Keratinocyte (primary cell): ENCODE results near the gene AUNIP. TPM values are rescaled to one million over a fixed set of nuclear protein-coding genes. Genes with fewer than 3 reads are reported as not detected.

Experiments used
- DNase-seq: peaks from one replicate; pipeline ENCODE4 v3.0.0-alpha.2; 2011; ENCODE audit warnings: low read depth, missing footprints, low spot score
- FAIRE-seq: peaks from 2 replicates; lab custom pipeline; 2011; peaks lifted over from hg19 to GRCh38; lab: Jason Lieb, UNC
- H2AFZ ChIP-seq: 2 replicates; pipeline ENCODE4 v1.6.0; 2012; ENCODE audit warnings: low read length, control low read depth, inconsistent platforms; ENCODE audit not compliant: control insufficient read depth
- H3K27ac ChIP-seq: 2 replicates; pipeline ENCODE4 v1.5.1; 2011; ENCODE audit warnings: low read length; ENCODE audit not compliant: control insufficient read depth, insufficient read depth
- H3K27me3 ChIP-seq: 3 replicates; pipeline ENCODE4 v1.6.0; 2011; ENCODE audit warnings: low read length; ENCODE audit not compliant: control insufficient read depth, insufficient read depth; ENCODE audit errors: extremely low read depth
- H3K36me3 ChIP-seq, 2 experiments: 2 replicates in 1 of 2; 3 replicates in 1 of 2; pipeline ENCODE4 v1.5.1; 2011; ENCODE audit warnings: low read length in 2 of 2, mild to moderate bottlenecking in 1 of 2; ENCODE audit not compliant: control insufficient read depth in 2 of 2, insufficient read depth in 2 of 2; ENCODE audit errors: extremely low read depth in 1 of 2
- H3K4me1 ChIP-seq: 3 replicates; pipeline ENCODE4 v1.5.1; 2011; ENCODE audit warnings: low read length; ENCODE audit not compliant: control insufficient read depth, insufficient read depth; ENCODE audit errors: extremely low read depth
- H3K4me2 ChIP-seq: 3 replicates; pipeline ENCODE4 v1.6.0; 2011; ENCODE audit warnings: low read depth, low read length; ENCODE audit not compliant: control insufficient read depth, insufficient read depth; ENCODE audit errors: extremely low read depth
- H3K4me3 ChIP-seq, 3 experiments: fragments of 200-600 bp in 1 of 3; sonication (generic) in 1 of 3; 2 replicates in 2 of 3; 3 replicates in 1 of 3; pipeline ENCODE4 v1.5.1; 2011 to 2016; ENCODE audit warnings: low read length in 3 of 3, mild to moderate bottlenecking in 3 of 3, control low read depth in 2 of 3, inconsistent platforms in 1 of 3, low read depth in 1 of 3, mixed read lengths in 1 of 3, mixed run types in 1 of 3, moderate library complexity in 1 of 3; ENCODE audit not compliant: control insufficient read depth in 2 of 3, insufficient read depth in 2 of 3; ENCODE audit errors: extremely low read depth in 1 of 3
- H3K79me2 ChIP-seq: 2 replicates; pipeline ENCODE4 v1.6.0; 2012; ENCODE audit warnings: low read length; ENCODE audit not compliant: control insufficient read depth, insufficient read depth
- H3K9ac ChIP-seq: 3 replicates; pipeline ENCODE4 v1.6.0; 2011; ENCODE audit warnings: low read length; ENCODE audit not compliant: control insufficient read depth, insufficient read depth; ENCODE audit errors: extremely low read depth
- H3K9me1 ChIP-seq: 3 replicates; pipeline ENCODE4 v1.6.0; 2011; ENCODE audit warnings: low read length; ENCODE audit not compliant: control insufficient read depth, insufficient read depth; ENCODE audit errors: extremely low read depth
- H3K9me3 ChIP-seq: 2 replicates; pipeline ENCODE4 v1.5.1; 2012; ENCODE audit warnings: low read depth, low read length; ENCODE audit not compliant: control insufficient read depth
- H4K20me1 ChIP-seq: 3 replicates; pipeline ENCODE4 v1.6.0; 2011; ENCODE audit warnings: low read length; ENCODE audit not compliant: control insufficient read depth, insufficient read depth; ENCODE audit errors: extremely low read depth
- CTCF ChIP-seq, 3 experiments: IDR thresholded peaks in 1 of 3; conservative IDR thresholded peaks in 1 of 3; optimal IDR thresholded peaks in 1 of 3; 2 replicates in 2 of 3; 3 replicates in 1 of 3; pipeline versions ENCODE3 to v1.5.1; 2011; ENCODE audit warnings: low read length in 3 of 3, mild to moderate bottlenecking in 3 of 3, moderate library complexity in 2 of 3, control low read depth in 1 of 3, inconsistent platforms in 1 of 3; ENCODE audit not compliant: insufficient read depth in 2 of 3; ENCODE audit errors: extremely low read depth in 1 of 3
- EZH2 ChIP-seq: IDR thresholded peaks from one replicate; pipeline ENCODE4 v1.6.1; 2012; ENCODE audit warnings: inconsistent platforms, mild to moderate bottlenecking, low read length, moderate library complexity
- dilution Hi-C: fragments of 300-500 bp; cut with MboI; formaldehyde crosslinking; loops from one replicate; pipeline ENCODE4 v1.7.0; 2020; ENCODE audit warnings: low sequenced_read_pairs; ENCODE audit not compliant: extremely low pct_ligation_motif_present
- polyA plus RNA-seq, 5 experiments: library from polyadenylated mRNA; depleted of rRNA in 3 of 5; stranded (reverse) in 3 of 5; stranded (forward) in 1 of 5; unstranded in 1 of 5; fragments of >200 nt; gene quantifications; 1 replicate in 1 of 5; 2 replicates in 3 of 5; 3 replicates in 1 of 5; pipeline versions ENCODE4 v1.2.1 to v1.2.3, GENCODE V29; 2011 to 2012; ENCODE audit warnings: missing spikeins in 2 of 5, low read depth in 1 of 5, low replicate concordance in 1 of 5

AUNIP gene
- polyA plus RNA-seq, 1 donor (not counting 4 experiments of a cell fraction or from before 2014, with no cell fraction given) = 9.3 TPM

- peaks cover 62% of the 10 kb centered on the region for H3K4me1 ChIP-seq
Measured at GRCh38 chr1:25891606-25892005, 32.3 kb upstream of the AUNIP start.

GRCh38 chr1:25890239-25891034, 31.2 kb upstream of the AUNIP start:
- Histone ChIP-seq H3K27ac (peak overlapping the region; percentile 74), H3K4me3 (peak overlapping the region in 1 of 3 experiments; percentile 16), H3K79me2 (no peaks in the 10 kb centered on the region), H3K9ac (peak overlapping the region; percentile 35), H3K27me3 (no peaks in the 10 kb centered on the region), H3K4me1 (peaks cover 51% of the 10 kb centered on the region), H4K20me1 (no peaks in the 10 kb centered on the region), H3K9me3 (no peaks in the 10 kb centered on the region), H3K9me1 (no peaks in the 10 kb centered on the region), H3K4me2 (peak overlapping the region; percentile 69), H3K36me3 (no peaks in the 10 kb centered on the region), H2AFZ (no peak overlapping the region)
- dilution Hi-C loops = loop anchor here (25.0 kb wide), 1 partner anchor 97 kb away; the partner anchor contains the start of gene PAFAH2
- no peak for TF ChIP-seq EZH2
- TF ChIP-seq CTCF (optimal IDR thresholded peaks at IDR 0.05 in 1 of 3, IDR thresholded peaks at IDR 0.05 in 1 of 3, conservative IDR thresholded peaks at IDR 0.05 in 1 of 3; ENCODE audit: extremely low read depth in 1 of 3, insufficient read depth in 2 of 3, low read length in 3 of 3) = no peak
- DNase-seq = no peak
- FAIRE-seq = peak; percentile 98

More at GRCh38 chr1:25891606-25892005, 32.3 kb upstream of the AUNIP start:
- Histone ChIP-seq H2AFZ (peak overlapping the region; percentile 12), H3K4me2 (peak overlapping the region; percentile 80), H3K27me3 (no peaks in the 10 kb centered on the region), H3K36me3 (peaks cover 0 to 4% of the 10 kb centered on the region in 2 experiments), H3K9me1 (no peaks in the 10 kb centered on the region), H3K4me3 (no peak overlapping the region), H4K20me1 (no peaks in the 10 kb centered on the region), H3K27ac (peak overlapping the region; percentile 74), H3K9ac (peak overlapping the region; percentile 37), H3K9me3 (no peaks in the 10 kb centered on the region), H3K79me2 (no peaks in the 10 kb centered on the region)
- TF ChIP-seq CTCF (optimal IDR thresholded peaks at IDR 0.05 in 1 of 3, IDR thresholded peaks at IDR 0.05 in 1 of 3, conservative IDR thresholded peaks at IDR 0.05 in 1 of 3; ENCODE audit: extremely low read depth in 1 of 3, insufficient read depth in 2 of 3, low read length in 3 of 3) (no peak), EZH2 (no peak)
- dilution Hi-C loops = loop anchor here (25.0 kb wide), 1 partner anchor 96 kb away; the partner anchor contains the start of gene PAFAH2
- DNase-seq (no peak), FAIRE-seq (no peak)
